Neural cell (in vitro differentiated cells): ENCODE results near the gene SFXN4. TPM values are rescaled to one million over a fixed set of nuclear protein-coding genes. Genes with fewer than 3 reads are reported as not detected.

Experiments
- H2AFZ ChIP-seq: fragments of 200-600, 300-800 bp; sonication (generic), shearing (Covaris generic); 2 replicates; pipeline ENCODE4 v1.6.0; 2014; ENCODE audit warnings: low read depth, mild to moderate bottlenecking, antibody characterized with exemption, low read length, moderate library complexity
- H3F3A ChIP-seq: fragments of 200-600 bp; shearing (Covaris generic); 2 replicates; pipeline ENCODE4 v1.6.1; 2016; ENCODE audit warnings: mild to moderate bottlenecking, moderate library complexity, mixed read lengths, antibody characterized with exemption, low read length; ENCODE audit not compliant: insufficient read depth, poor library complexity, severe bottlenecking
- H3K27ac ChIP-seq: fragments of 200-600, 300-800 bp; sonication (generic), shearing (Covaris generic); 2 replicates; pipeline ENCODE4 v1.5.1; 2014; ENCODE audit warnings: mild to moderate bottlenecking, low read length, moderate library complexity
- H3K27me3 ChIP-seq: fragments of 300-800, 200-600 bp; sonication (generic), shearing (Covaris generic); 2 replicates; pipeline ENCODE4 v1.6.0; 2014; ENCODE audit warnings: mild to moderate bottlenecking, low read depth, low read length, moderate library complexity; ENCODE audit not compliant: insufficient read depth
- H3K36me3 ChIP-seq: fragments of 300-800, 200-600 bp; sonication (generic), shearing (Covaris generic); 2 replicates; pipeline ENCODE4 v1.5.1; 2014; ENCODE audit warnings: mild to moderate bottlenecking, antibody characterized with exemption, low read length, moderate library complexity; ENCODE audit not compliant: insufficient read depth
- H3K4me2 ChIP-seq: fragments of 300-800, 200-600 bp; sonication (generic), shearing (Covaris generic); 2 replicates; pipeline ENCODE4 v1.6.0; 2014; ENCODE audit warnings: mild to moderate bottlenecking, low read length
- H3K4me3 ChIP-seq: fragments of 300-800, 200-600 bp; sonication (generic), shearing (Covaris generic); 2 replicates; pipeline ENCODE4 v1.5.1; 2014; ENCODE audit warnings: mild to moderate bottlenecking, low read length, moderate library complexity
- H3K79me2 ChIP-seq: fragments of 200-600 bp; shearing (Covaris generic); replicated peaks from 2 replicates; pipeline ENCODE4 v1.6.0; 2014; ENCODE audit warnings: mild to moderate bottlenecking, low read length, moderate library complexity; ENCODE audit not compliant: insufficient read depth
- H3K9ac ChIP-seq: fragments of 300-800, 200-600 bp; sonication (generic), shearing (Covaris generic); 2 replicates; pipeline ENCODE4 v1.6.1; 2016; ENCODE audit warnings: mild to moderate bottlenecking, low read length, mixed read lengths
- H3K9me2 ChIP-seq: fragments of 200-600 bp; shearing (Covaris generic); 2 replicates; pipeline ENCODE4 v1.6.1; 2016; ENCODE audit warnings: mild to moderate bottlenecking, low read length, mixed read lengths; ENCODE audit not compliant: insufficient read depth
- H3K9me3 ChIP-seq: fragments of 200-600, 300-800 bp; sonication (generic), shearing (Covaris generic); 2 replicates; pipeline ENCODE4 v1.6.1; 2016; ENCODE audit warnings: mild to moderate bottlenecking, mixed run types, low read length, moderate library complexity, mixed read lengths
- H4K20me1 ChIP-seq: fragments of 200-600 bp; shearing (Covaris generic); 2 replicates; pipeline ENCODE4 v1.6.1; 2016; ENCODE audit warnings: mild to moderate bottlenecking, mixed run types; ENCODE audit not compliant: insufficient read depth
- CTCF ChIP-seq: fragments of 450-650 bp; IDR thresholded peaks from 2 replicates; pipeline ENCODE4 v1.5.1; 2014; ENCODE audit warnings: antibody characterized with exemption, mild to moderate bottlenecking, moderate library complexity; ENCODE audit not compliant: poor library complexity, severe bottlenecking
- EP300 ChIP-seq: fragments of 450-650 bp; conservative IDR thresholded peaks from 2 replicates; pipeline ENCODE4 v1.6.1; 2014; ENCODE audit warnings: antibody characterized with exemption, mild to moderate bottlenecking, moderate library complexity; ENCODE audit not compliant: poor library complexity, severe bottlenecking
- EZH2 ChIP-seq: fragments of 200-600, 300-800 bp; shearing (Covaris generic), sonication (generic); IDR thresholded peaks from 2 replicates; pipeline ENCODE4 v1.6.1; 2014; ENCODE audit warnings: antibody characterized with exemption, low read length, borderline replicate concordance, mild to moderate bottlenecking; ENCODE audit not compliant: insufficient read depth, poor library complexity, severe bottlenecking
- MXI1 ChIP-seq: fragments of 450-650 bp; conservative IDR thresholded peaks from 2 replicates; pipeline ENCODE4 v1.6.1; 2014; ENCODE audit warnings: antibody characterized with exemption, mild to moderate bottlenecking; ENCODE audit not compliant: poor library complexity, severe bottlenecking
- POLR2AphosphoS5 ChIP-seq: IDR thresholded peaks from 2 replicates; pipeline ENCODE4 v1.6.1; 2012
- RAD21 ChIP-seq: fragments of 450-650 bp; conservative IDR thresholded peaks from 2 replicates; pipeline ENCODE4 v1.6.1; 2014; ENCODE audit warnings: antibody characterized with exemption, mild to moderate bottlenecking, moderate library complexity
- SMC3 ChIP-seq: fragments of 450-650 bp; conservative IDR thresholded peaks from 2 replicates; pipeline ENCODE4 v1.6.1; 2014; ENCODE audit warnings: antibody characterized with exemption, mild to moderate bottlenecking, moderate library complexity; ENCODE audit not compliant: poor library complexity
- TAF1 ChIP-seq: IDR thresholded peaks from 2 replicates; pipeline ENCODE4 v1.6.1; 2012; ENCODE audit warnings: low read depth
- polyA plus RNA-seq: library from polyadenylated mRNA; depleted of rRNA; stranded (reverse); fragments of >200 nt; gene quantifications from 2 replicates; pipeline ENCODE4 v1.2.3, GENCODE V29; 2014
- TF ChIP-seq, protein P1 (sequence below): IDR thresholded peaks from 2 replicates; pipeline ENCODE4 v1.6.1; 2012; ENCODE audit warnings: borderline replicate concordance

SFXN4 gene
- polyA plus RNA-seq, 1 donor from 2014 or later: 23.7 TPM

DNA sequence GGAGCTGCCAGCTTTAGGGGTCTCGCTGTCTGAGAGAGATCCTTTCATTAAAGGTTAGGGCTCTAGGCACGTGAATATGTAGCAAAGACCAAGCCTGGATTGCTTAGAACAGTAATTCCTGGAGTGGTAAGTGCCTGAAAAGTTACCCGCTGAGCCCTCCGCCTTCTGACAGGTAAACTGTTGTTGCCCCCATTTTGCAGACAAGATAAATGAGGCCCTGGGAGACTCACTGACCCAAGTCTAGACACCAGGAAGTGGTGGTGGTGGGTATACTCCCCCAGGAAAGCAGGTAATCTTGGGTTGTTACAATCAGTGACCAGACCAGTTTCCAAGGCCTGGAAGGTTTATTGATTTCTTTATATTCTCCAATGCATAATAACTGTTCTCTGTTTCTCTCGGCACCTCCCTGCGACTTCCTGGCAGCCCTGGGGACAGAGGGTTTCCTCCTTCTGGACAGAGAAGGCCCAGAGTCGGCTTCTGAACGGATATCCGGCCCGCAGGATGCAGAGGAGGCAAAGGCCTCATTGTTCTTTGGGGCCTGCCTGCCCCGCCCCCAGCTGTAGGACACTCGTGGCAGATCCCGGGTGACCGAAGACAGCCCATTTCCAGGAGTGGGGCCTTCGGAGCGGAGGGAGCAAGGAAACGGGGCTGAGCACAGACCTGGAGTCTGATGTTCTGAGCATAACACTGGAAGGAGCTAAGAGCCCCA, 40.5 kb upstream of the SFXN4 start:
- peaks cover 4% of the 10 kb centered on the region for H3F3A ChIP-seq
- H2AFZ ChIP-seq: peak overlapping the region; percentile 23
- TF ChIP-seq MXI1 (no peak), CTCF (no peak), EP300 (no peak), POLR2AphosphoS5 (no peak), EZH2 (no peak), SMC3 (no peak), RAD21 (no peak), TAF1 (no peak)
- TF ChIP-seq, protein P1, sequence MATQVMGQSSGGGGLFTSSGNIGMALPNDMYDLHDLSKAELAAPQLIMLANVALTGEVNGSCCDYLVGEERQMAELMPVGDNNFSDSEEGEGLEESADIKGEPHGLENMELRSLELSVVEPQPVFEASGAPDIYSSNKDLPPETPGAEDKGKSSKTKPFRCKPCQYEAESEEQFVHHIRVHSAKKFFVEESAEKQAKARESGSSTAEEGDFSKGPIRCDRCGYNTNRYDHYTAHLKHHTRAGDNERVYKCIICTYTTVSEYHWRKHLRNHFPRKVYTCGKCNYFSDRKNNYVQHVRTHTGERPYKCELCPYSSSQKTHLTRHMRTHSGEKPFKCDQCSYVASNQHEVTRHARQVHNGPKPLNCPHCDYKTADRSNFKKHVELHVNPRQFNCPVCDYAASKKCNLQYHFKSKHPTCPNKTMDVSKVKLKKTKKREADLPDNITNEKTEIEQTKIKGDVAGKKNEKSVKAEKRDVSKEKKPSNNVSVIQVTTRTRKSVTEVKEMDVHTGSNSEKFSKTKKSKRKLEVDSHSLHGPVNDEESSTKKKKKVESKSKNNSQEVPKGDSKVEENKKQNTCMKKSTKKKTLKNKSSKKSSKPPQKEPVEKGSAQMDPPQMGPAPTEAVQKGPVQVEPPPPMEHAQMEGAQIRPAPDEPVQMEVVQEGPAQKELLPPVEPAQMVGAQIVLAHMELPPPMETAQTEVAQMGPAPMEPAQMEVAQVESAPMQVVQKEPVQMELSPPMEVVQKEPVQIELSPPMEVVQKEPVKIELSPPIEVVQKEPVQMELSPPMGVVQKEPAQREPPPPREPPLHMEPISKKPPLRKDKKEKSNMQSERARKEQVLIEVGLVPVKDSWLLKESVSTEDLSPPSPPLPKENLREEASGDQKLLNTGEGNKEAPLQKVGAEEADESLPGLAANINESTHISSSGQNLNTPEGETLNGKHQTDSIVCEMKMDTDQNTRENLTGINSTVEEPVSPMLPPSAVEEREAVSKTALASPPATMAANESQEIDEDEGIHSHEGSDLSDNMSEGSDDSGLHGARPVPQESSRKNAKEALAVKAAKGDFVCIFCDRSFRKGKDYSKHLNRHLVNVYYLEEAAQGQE: no peak
- peaks cover 11% of the 10 kb centered on the region for H3K79me2 ChIP-seq
- H3K36me3 ChIP-seq: no peaks in the 10 kb centered on the region
- peak overlapping the region; percentile 66 for H3K4me3 ChIP-seq
- H3K9me3 ChIP-seq: no peaks in the 10 kb centered on the region
- no peaks in the 10 kb centered on the region for H4K20me1 ChIP-seq
- no peaks in the 10 kb centered on the region for H3K27me3 ChIP-seq
- H3K9me2 ChIP-seq: no peaks in the 10 kb centered on the region
- peak overlapping the region; percentile 67 for H3K27ac ChIP-seq
- peak overlapping the region; percentile 75 for H3K4me2 ChIP-seq
- peak overlapping the region; percentile 85 for H3K9ac ChIP-seq

DNA sequence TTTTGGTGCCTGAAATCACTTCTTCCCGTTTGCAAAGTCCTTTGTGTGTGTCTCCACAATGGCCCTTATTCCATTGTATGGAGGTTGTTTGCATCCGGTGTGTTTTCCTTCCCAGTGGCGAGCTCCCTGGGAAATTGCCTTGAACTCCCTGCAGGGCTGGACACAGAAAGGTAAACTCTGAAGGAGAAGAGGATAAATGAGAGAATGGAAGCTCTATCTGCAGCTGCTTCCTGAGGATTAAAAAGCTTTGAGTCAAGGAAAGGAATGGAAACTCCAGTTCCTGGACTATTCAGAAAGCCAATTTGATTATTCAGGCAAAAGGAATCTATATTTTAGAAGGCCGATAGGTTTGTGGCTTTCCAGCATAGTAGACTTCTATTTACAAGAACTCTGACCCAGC, 37.5 kb upstream of the SFXN4 start:
- no peaks in the 10 kb centered on the region for H3F3A ChIP-seq
- TF ChIP-seq TAF1: no peak
- no peak for TF ChIP-seq RAD21
- no peak for TF ChIP-seq POLR2AphosphoS5
- TF ChIP-seq MXI1: no peak
- no peak for TF ChIP-seq EP300
- no peak for TF ChIP-seq CTCF
- TF ChIP-seq, protein P1: no peak
- TF ChIP-seq EZH2: no peak
- TF ChIP-seq SMC3: no peak
- H3K4me3 ChIP-seq: no peak overlapping the region
- no peak overlapping the region for H2AFZ ChIP-seq
- no peak overlapping the region for H3K9ac ChIP-seq
- H3K4me2 ChIP-seq: no peak overlapping the region
- no peaks in the 10 kb centered on the region for H4K20me1 ChIP-seq
- no peaks in the 10 kb centered on the region for H3K79me2 ChIP-seq
- no peaks in the 10 kb centered on the region for H3K27me3 ChIP-seq
- H3K9me2 ChIP-seq: no peaks in the 10 kb centered on the region
- H3K36me3 ChIP-seq: no peaks in the 10 kb centered on the region
- H3K9me3 ChIP-seq: no peaks in the 10 kb centered on the region
- H3K27ac ChIP-seq: no peak overlapping the region
